PFSK-1 (cell line): ENCODE measurements around the gene CCL19.

Experiments used
- POLR2AphosphoS5 ChIP-seq: IDR thresholded peaks from 2 replicates; pipeline ENCODE4 v1.6.1; 2012; ENCODE audit warnings: low read depth, mild to moderate bottlenecking, control low read depth, low read length, moderate library complexity
- SIN3A ChIP-seq: IDR thresholded peaks from 2 replicates; pipeline ENCODE4 v1.6.1; 2012; ENCODE audit warnings: mild to moderate bottlenecking, low read length, moderate library complexity, borderline replicate concordance; ENCODE audit not compliant: insufficient read depth
- TAF1 ChIP-seq: IDR thresholded peaks from 2 replicates; pipeline ENCODE4 v1.6.1; 2012; ENCODE audit warnings: low read length, control low read depth, borderline replicate concordance; ENCODE audit not compliant: insufficient read depth
- TF ChIP-seq, protein P1 (sequence below), 2 experiments: IDR thresholded peaks; 2 replicates each; pipeline versions ENCODE4 v1.6.1 to v1.8.0; 2011 to 2012; ENCODE audit warnings: low read depth in 2 of 2, low read length in 2 of 2, control low read depth in 1 of 2, inconsistent platforms in 1 of 2, mild to moderate bottlenecking in 1 of 2, moderate library complexity in 1 of 2; ENCODE audit not compliant: insufficient read depth in 1 of 2

DNA sequence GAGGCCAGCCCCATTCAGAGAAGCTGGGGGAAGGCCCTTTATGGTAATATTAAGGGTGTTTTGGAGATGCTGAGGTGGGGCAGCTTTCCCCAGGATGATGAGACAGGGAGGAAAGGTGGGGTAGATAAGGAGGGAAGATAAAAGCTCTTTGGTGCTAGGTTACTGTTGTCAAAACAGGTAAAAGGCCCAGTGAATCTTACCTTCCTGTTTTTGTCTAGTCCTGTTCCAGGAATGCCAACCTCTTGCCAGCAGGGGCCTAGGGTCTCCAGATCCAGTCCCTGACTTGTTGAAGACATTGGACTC is 27.8 kb downstream of the CCL19 start:
- TF ChIP-seq, protein P1, sequence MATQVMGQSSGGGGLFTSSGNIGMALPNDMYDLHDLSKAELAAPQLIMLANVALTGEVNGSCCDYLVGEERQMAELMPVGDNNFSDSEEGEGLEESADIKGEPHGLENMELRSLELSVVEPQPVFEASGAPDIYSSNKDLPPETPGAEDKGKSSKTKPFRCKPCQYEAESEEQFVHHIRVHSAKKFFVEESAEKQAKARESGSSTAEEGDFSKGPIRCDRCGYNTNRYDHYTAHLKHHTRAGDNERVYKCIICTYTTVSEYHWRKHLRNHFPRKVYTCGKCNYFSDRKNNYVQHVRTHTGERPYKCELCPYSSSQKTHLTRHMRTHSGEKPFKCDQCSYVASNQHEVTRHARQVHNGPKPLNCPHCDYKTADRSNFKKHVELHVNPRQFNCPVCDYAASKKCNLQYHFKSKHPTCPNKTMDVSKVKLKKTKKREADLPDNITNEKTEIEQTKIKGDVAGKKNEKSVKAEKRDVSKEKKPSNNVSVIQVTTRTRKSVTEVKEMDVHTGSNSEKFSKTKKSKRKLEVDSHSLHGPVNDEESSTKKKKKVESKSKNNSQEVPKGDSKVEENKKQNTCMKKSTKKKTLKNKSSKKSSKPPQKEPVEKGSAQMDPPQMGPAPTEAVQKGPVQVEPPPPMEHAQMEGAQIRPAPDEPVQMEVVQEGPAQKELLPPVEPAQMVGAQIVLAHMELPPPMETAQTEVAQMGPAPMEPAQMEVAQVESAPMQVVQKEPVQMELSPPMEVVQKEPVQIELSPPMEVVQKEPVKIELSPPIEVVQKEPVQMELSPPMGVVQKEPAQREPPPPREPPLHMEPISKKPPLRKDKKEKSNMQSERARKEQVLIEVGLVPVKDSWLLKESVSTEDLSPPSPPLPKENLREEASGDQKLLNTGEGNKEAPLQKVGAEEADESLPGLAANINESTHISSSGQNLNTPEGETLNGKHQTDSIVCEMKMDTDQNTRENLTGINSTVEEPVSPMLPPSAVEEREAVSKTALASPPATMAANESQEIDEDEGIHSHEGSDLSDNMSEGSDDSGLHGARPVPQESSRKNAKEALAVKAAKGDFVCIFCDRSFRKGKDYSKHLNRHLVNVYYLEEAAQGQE (IDR thresholded peaks at IDR 0.05; ENCODE audit: insufficient read depth in 1 of 2, low read depth in 2 of 2, low read length in 2 of 2): no peak
- no peak for TF ChIP-seq POLR2AphosphoS5
- TF ChIP-seq SIN3A: no peak
- TF ChIP-seq TAF1: no peak
